IMR-90 (cell line): ENCODE data around the gene PSAPL1. TPM values are rescaled to one million over a fixed set of nuclear protein-coding genes. Genes with fewer than 3 reads are reported as not detected.

ENCODE experiments used
- ATAC-seq: fragments of 200-7000 bp; cut with Tn5 transposase; 2 replicates; pipeline ENCODE4 v1.9.1; 2020; ENCODE audit warnings: low read depth, mild to moderate bottlenecking, moderate library complexity
- BruUV-seq: library from RNA; stranded (reverse); fragments of 400-500 nt; replicated peaks from 2 replicates; lab custom pipeline; 2021; lab: Mats Ljungman, UMichigan
- CTCF ChIA-PET: fragments of 300-600 bp; formaldehyde crosslinking; extraction: SDS; loops from one replicate; lab custom pipeline; 2021; ENCODE audit warnings: antibody characterized with exemption; lab: Yijun Ruan, JAX
- POLR2A ChIA-PET: fragments of 300-600 bp; sonication (Branson Sonifier 250); formaldehyde crosslinking; loops from one replicate; lab custom pipeline; 2022; ENCODE audit warnings: antibody characterized with exemption; ENCODE audit not compliant: unreplicated experiment; lab: Charles Lee
- DNase-seq: peaks from one replicate; pipeline ENCODE4 v3.0.0; 2013
- H2AFZ ChIP-seq: replicated peaks from 2 replicates; pipeline ENCODE3; 2013; ENCODE audit warnings: low read length, mild to moderate bottlenecking; ENCODE audit not compliant: poor library complexity
- H2AK5ac ChIP-seq: 2 replicates; pipeline ENCODE4 v1.6.1; 2013; ENCODE audit warnings: low read depth, low read length, inconsistent platforms
- H2AK9ac ChIP-seq: replicated peaks from 2 replicates; pipeline ENCODE3; 2013; ENCODE audit warnings: mild to moderate bottlenecking, low read depth, low read length, moderate library complexity; ENCODE audit not compliant: poor library complexity
- H2BK120ac ChIP-seq: 2 replicates; pipeline ENCODE4 v1.6.1; 2013; ENCODE audit warnings: low read depth, low read length, inconsistent platforms
- H2BK15ac ChIP-seq: 3 replicates; pipeline ENCODE4 v1.6.1; 2013; ENCODE audit warnings: low read depth, low read length, inconsistent platforms
- H2BK20ac ChIP-seq: 2 replicates; pipeline ENCODE4 v1.6.1; 2013; ENCODE audit warnings: low read depth, mild to moderate bottlenecking, inconsistent platforms, low read length, moderate library complexity
- H2BK5ac ChIP-seq: 2 replicates; pipeline ENCODE4 v1.6.1; 2013; ENCODE audit warnings: mild to moderate bottlenecking, low read depth, low read length, inconsistent platforms; ENCODE audit not compliant: poor library complexity, severe bottlenecking
- H3K14ac ChIP-seq: replicated peaks from 2 replicates; pipeline ENCODE4 v1.6.1; 2013; ENCODE audit warnings: low read depth, low read length, inconsistent platforms
- H3K18ac ChIP-seq: 2 replicates; pipeline ENCODE4 v1.6.1; 2013; ENCODE audit warnings: low read depth, low read length, control low read depth
- H3K23ac ChIP-seq: 2 replicates; pipeline ENCODE4 v1.6.1; 2013; ENCODE audit warnings: low read depth, low read length, inconsistent platforms
- H3K27ac ChIP-seq: 2 replicates; pipeline ENCODE4 v1.5.1; 2013; ENCODE audit warnings: mild to moderate bottlenecking, control low read depth, low read length; ENCODE audit not compliant: insufficient read depth
- H3K27me3 ChIP-seq: 2 replicates; pipeline ENCODE4 v1.6.1; 2013; ENCODE audit warnings: low read length; ENCODE audit not compliant: control insufficient read depth, insufficient read depth
- H3K36me3 ChIP-seq: 2 replicates; pipeline ENCODE4 v1.6.1; 2013; ENCODE audit warnings: low read length, mixed read lengths; ENCODE audit not compliant: control insufficient read depth, insufficient read depth
- H3K4ac ChIP-seq: 2 replicates; pipeline ENCODE4 v1.6.1; 2013; ENCODE audit warnings: low read depth, low read length, inconsistent platforms
- H3K4me1 ChIP-seq: 2 replicates; pipeline ENCODE4 v1.6.1; 2013; ENCODE audit warnings: low read length, mixed read lengths; ENCODE audit not compliant: control insufficient read depth, insufficient read depth
- H3K4me2 ChIP-seq: 2 replicates; pipeline ENCODE4 v1.6.1; 2013; ENCODE audit warnings: low read depth, mild to moderate bottlenecking, control low read depth, low read length, moderate library complexity
- H3K4me3 ChIP-seq: 2 replicates; pipeline ENCODE4 v1.5.1; 2013; ENCODE audit warnings: low read depth, mild to moderate bottlenecking, control low read depth, low read length, moderate library complexity; ENCODE audit not compliant: insufficient read depth
- H3K56ac ChIP-seq: 2 replicates; pipeline ENCODE4 v1.6.1; 2013; ENCODE audit warnings: low read length, inconsistent platforms; ENCODE audit not compliant: insufficient read depth; ENCODE audit errors: extremely low read depth
- H3K79me1 ChIP-seq, 2 experiments: 2 replicates each; pipeline ENCODE4 v1.6.1; 2013; ENCODE audit warnings: low read length in 2 of 2, inconsistent platforms in 1 of 2, low read depth in 1 of 2
- H3K9ac ChIP-seq: 2 replicates; pipeline ENCODE4 v1.6.1; 2013; ENCODE audit warnings: low read depth, low read length, control low read depth
- H3K9me1 ChIP-seq: 2 replicates; pipeline ENCODE4 v1.6.1; 2013; ENCODE audit warnings: low read length, inconsistent platforms; ENCODE audit not compliant: insufficient read depth
- H3K9me3 ChIP-seq: 2 replicates; pipeline ENCODE4 v1.6.1; 2013; ENCODE audit warnings: low read length; ENCODE audit not compliant: control insufficient read depth, insufficient read depth
- H4K20me1 ChIP-seq: 2 replicates; pipeline ENCODE4 v1.6.1; 2013; ENCODE audit warnings: low read length, inconsistent platforms; ENCODE audit not compliant: insufficient read depth
- H4K5ac ChIP-seq: 2 replicates; pipeline ENCODE4 v1.6.1; 2013; ENCODE audit warnings: mild to moderate bottlenecking, low read depth, low read length, control low read depth
- H4K8ac ChIP-seq, 2 experiments: 2 replicates each; pipeline ENCODE4 v1.6.1; 2013; ENCODE audit warnings: low read depth in 2 of 2, low read length in 2 of 2, control low read depth in 1 of 2, inconsistent platforms in 1 of 2
- H4K91ac ChIP-seq: 2 replicates; pipeline ENCODE4 v1.6.1; 2013; ENCODE audit warnings: low read depth, low read length, inconsistent platforms; ENCODE audit not compliant: insufficient read depth
- CEBPB ChIP-seq: IDR thresholded peaks from 2 replicates; pipeline ENCODE4 v1.6.1; 2012; ENCODE audit warnings: low read depth, low read length, improper control_type of control experiment
- CHD1 ChIP-seq: IDR thresholded peaks from 2 replicates; pipeline ENCODE4 v1.6.1; 2012; ENCODE audit warnings: low read depth, low read length, improper control_type of control experiment
- FOS ChIP-seq: fragments of 150-350 bp; IDR thresholded peaks from 2 replicates; pipeline ENCODE4 v1.6.1; 2016; ENCODE audit warnings: low read depth, low read length
- MAFK ChIP-seq: IDR thresholded peaks from 2 replicates; pipeline ENCODE4 v1.6.1; 2012; ENCODE audit warnings: low read depth, low read length, improper control_type of control experiment
- MAZ ChIP-seq: IDR thresholded peaks from 2 replicates; pipeline ENCODE4 v1.6.1; 2012; ENCODE audit warnings: low read depth, mild to moderate bottlenecking, low read length, improper control_type of control experiment, moderate library complexity, borderline replicate concordance
- NFE2L2 ChIP-seq: fragments of 150-350 bp; IDR thresholded peaks from 2 replicates; pipeline ENCODE4 v1.6.1; 2016; ENCODE audit warnings: low read depth, mild to moderate bottlenecking, low read length
- RFX5 ChIP-seq: IDR thresholded peaks from 2 replicates; pipeline ENCODE4 v1.8.0; 2012; ENCODE audit warnings: low read depth, mild to moderate bottlenecking, low read length, moderate library complexity
- WGBS, 2 experiments: methylation state at CpG; one replicate each; pipeline versions ENCODE4 v1.1.5 to v1.1.7; 2013; ENCODE audit warnings: missing lambda C conversion rate in 2 of 2; ENCODE audit not compliant: insufficient read length in 1 of 2; ENCODE audit errors: extremely low coverage in 2 of 2; 5-methylcytosine and 5-hydroxymethylcytosine counted together
- dilution Hi-C: fragments of 300-500 bp; cut with HindIII; formaldehyde crosslinking; loops from one replicate; pipeline ENCODE4 v1.14.3; 2018; ENCODE audit warnings: low sequenced_read_pairs; ENCODE audit not compliant: unreplicated experiment
- in situ Hi-C: fragments of 300-500 bp; cut with MboI; formaldehyde crosslinking; loops from 3 replicates; pipeline ENCODE4 v1.14.3; 2019; ENCODE audit warnings: low sequenced_read_pairs, inconsistent platforms, mixed read lengths
- intact Hi-C: fragments of 100-400 bp; cut with micrococcal nuclease; formaldehyde crosslinking; loops from 2 replicates; pipeline ENCODE4 v1.10.0; 2022
- polyA plus RNA-seq, 3 experiments: library from polyadenylated mRNA; depleted of rRNA; stranded (reverse); fragments of >200 nt; gene quantifications; 2 replicates each; pipeline ENCODE4 v1.2.3, GENCODE V29; 2012; ENCODE audit warnings: low replicate concordance in 1 of 3
- total RNA-seq: library from RNA; depleted of rRNA; stranded (reverse); fragments of >200 nt; gene quantifications from 2 replicates; pipeline ENCODE4 v1.2.3, GENCODE V29; 2012
- TF ChIP-seq, protein P1 (sequence below): fragments of 150-350 bp; IDR thresholded peaks from 2 replicates; pipeline ENCODE4 v1.6.1; 2017; ENCODE audit warnings: mild to moderate bottlenecking, antibody characterized with exemption, low read length, low read depth

PSAPL1 gene
- total and polyA plus RNA-seq, 2 of the 4 experiments (the other 2 are of a cell fraction) = not detected

DNA sequence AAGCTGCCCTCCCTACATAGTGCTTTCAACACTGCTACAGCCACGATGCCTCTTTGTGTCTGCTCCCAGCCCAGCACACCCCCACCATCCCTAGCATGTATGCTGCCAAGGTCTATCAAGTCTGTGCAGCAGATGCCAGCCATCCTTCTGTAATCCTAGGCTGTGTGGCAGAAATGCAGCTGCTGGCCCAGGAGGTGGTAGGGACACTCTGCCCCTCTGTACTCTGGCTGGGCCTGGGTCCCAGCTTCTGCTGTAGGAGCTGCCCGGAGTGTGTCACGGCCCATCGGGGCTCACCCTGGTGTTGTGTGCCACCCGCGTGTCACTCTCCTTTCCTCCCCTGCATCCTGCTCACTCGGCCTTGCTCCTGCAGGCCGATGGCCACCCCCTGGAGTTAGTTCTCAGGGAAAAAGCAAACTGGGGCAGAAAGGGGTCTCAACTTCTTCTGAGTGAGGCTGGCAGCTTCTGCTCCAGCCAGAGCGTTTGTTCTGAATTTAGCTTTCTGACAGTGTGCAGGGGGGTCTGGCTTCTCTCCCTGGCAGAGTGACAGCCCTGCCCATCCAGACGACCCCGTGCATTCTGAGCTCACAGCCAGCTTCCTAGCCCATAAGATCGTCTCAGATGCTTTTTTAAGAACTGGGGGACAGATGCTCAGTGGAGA, 22.7 kb downstream of the PSAPL1 start:
- Histone ChIP-seq H2BK15ac (no peak overlapping the region), H4K8ac (no peak overlapping the region), H2BK120ac (no peak overlapping the region), H2AK9ac (no peak overlapping the region), H3K9me3 (peaks cover 9% of the 10 kb centered on the region), H3K4me3 (no peak overlapping the region), H3K18ac (no peak overlapping the region), H2AFZ (no peak overlapping the region), H3K4ac (no peak overlapping the region), H4K91ac (no peak overlapping the region), H3K14ac (no peak overlapping the region), H2BK5ac (no peak overlapping the region), H3K23ac (no peak overlapping the region), H2AK5ac (no peak overlapping the region), H3K9me1 (no peaks in the 10 kb centered on the region), H3K4me1 (no peaks in the 10 kb centered on the region), H3K9ac (no peak overlapping the region), H3K36me3 (no peaks in the 10 kb centered on the region), H3K56ac (no peak overlapping the region), H3K27me3 (peaks cover 25% of the 10 kb centered on the region), H3K4me2 (no peak overlapping the region), H4K5ac (no peak overlapping the region), H3K79me1 (no peaks in the 10 kb centered on the region), H2BK20ac (no peak overlapping the region), H4K20me1 (no peaks in the 10 kb centered on the region), H3K27ac (no peak overlapping the region)
- dilution Hi-C loops = no loop called here
- ATAC-seq = no peak
- TF ChIP-seq CHD1 (no peak), FOS (no peak), CEBPB (no peak), MAZ (no peak), MAFK (no peak), NFE2L2 (no peak), RFX5 (no peak)
- TF ChIP-seq, protein P1, sequence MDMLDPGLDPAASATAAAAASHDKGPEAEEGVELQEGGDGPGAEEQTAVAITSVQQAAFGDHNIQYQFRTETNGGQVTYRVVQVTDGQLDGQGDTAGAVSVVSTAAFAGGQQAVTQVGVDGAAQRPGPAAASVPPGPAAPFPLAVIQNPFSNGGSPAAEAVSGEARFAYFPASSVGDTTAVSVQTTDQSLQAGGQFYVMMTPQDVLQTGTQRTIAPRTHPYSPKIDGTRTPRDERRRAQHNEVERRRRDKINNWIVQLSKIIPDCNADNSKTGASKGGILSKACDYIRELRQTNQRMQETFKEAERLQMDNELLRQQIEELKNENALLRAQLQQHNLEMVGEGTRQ = no peak
- 40% methylated on average over 1 of the region's 12 CpGs; no CpG with 5 or more reads in 1 of the 2 experiments for WGBS, 2 experiments
- no peak for DNase-seq
- CTCF ChIA-PET = no interaction called here
- intact Hi-C loops = no loop called here
- POLR2A ChIA-PET = no interaction called here
- in situ Hi-C loops = no loop called here
- BruUV-seq = no TSS peak
